H1 (cell line): ENCODE measurements around the gene GAB2. TPM values are rescaled to one million over a fixed set of nuclear protein-coding genes. Genes with fewer than 3 reads are reported as not detected.

Source experiments
- CTCF ChIA-PET: fragments of 300-600 bp; sonication (Branson Sonifier 250); formaldehyde crosslinking; loops from one replicate; lab custom pipeline; 2021; ENCODE audit not compliant: partially characterized antibody; lab: Charles Lee
- POLR2A ChIA-PET: fragments of 300-600 bp; sonication (Branson Sonifier 250); formaldehyde crosslinking; loops from one replicate; lab custom pipeline; 2021; ENCODE audit warnings: inconsistent platforms; ENCODE audit not compliant: partially characterized antibody; lab: Charles Lee
- DNase-seq, 2 experiments: peaks; one replicate each; pipeline versions ENCODE4 v3.0.0 to v3.0.0-alpha.2; 2010 to 2022; ENCODE audit warnings: low spot score in 2 of 2, low read depth in 1 of 2, mixed read lengths in 1 of 2
- FAIRE-seq: peaks from 2 replicates; lab custom pipeline; 2011; peaks lifted over from hg19 to GRCh38; lab: Jason Lieb, UNC
- H2AFZ ChIP-seq: 2 replicates; pipeline ENCODE4 v1.8.1; 2012; ENCODE audit warnings: low read length, inconsistent platforms
- H2AK5ac ChIP-seq: 2 replicates; pipeline ENCODE4 v1.6.1; 2013; ENCODE audit warnings: low read depth, low read length
- H2BK120ac ChIP-seq: replicated peaks from 2 replicates; pipeline ENCODE3; 2013; ENCODE audit warnings: low read depth, low read length, inconsistent platforms
- H2BK12ac ChIP-seq: 2 replicates; pipeline ENCODE4 v1.6.1; 2013; ENCODE audit warnings: low read depth, low read length
- H2BK15ac ChIP-seq: 2 replicates; pipeline ENCODE4 v1.6.1; 2013; ENCODE audit warnings: low read length
- H2BK20ac ChIP-seq: 2 replicates; pipeline ENCODE4 v1.6.1; 2013; ENCODE audit warnings: low read length
- H2BK5ac ChIP-seq: 2 replicates; pipeline ENCODE4 v1.6.1; 2013; ENCODE audit warnings: low read depth, low read length
- H3K14ac ChIP-seq: 2 replicates; pipeline ENCODE4 v1.6.1; 2013; ENCODE audit warnings: inconsistent platforms; ENCODE audit not compliant: insufficient read length
- H3K18ac ChIP-seq: 2 replicates; pipeline ENCODE4 v1.6.1; 2013; ENCODE audit warnings: low read length; ENCODE audit errors: extremely low read depth
- H3K23ac ChIP-seq: 2 replicates; pipeline ENCODE4 v1.6.1; 2013; ENCODE audit warnings: inconsistent platforms; ENCODE audit not compliant: insufficient read length
- H3K23me2 ChIP-seq: 2 replicates; pipeline ENCODE4 v1.6.1; 2013; ENCODE audit warnings: low read depth, low read length
- H3K27ac ChIP-seq: 2 replicates; pipeline ENCODE4 v1.6.1; 2011; ENCODE audit warnings: low read depth, low read length, inconsistent platforms
- H3K27me3 ChIP-seq, 4 experiments: replicated peaks in 1 of 4; 1 replicate in 1 of 4; 2 replicates in 3 of 4; pipeline versions ENCODE4 v1.6.1 to v1.8.1; 2011 to 2013; ENCODE audit warnings: low read length in 3 of 4, mild to moderate bottlenecking in 3 of 4, inconsistent platforms in 2 of 4, mixed read lengths in 2 of 4, moderate library complexity in 1 of 4; ENCODE audit not compliant: control insufficient read depth in 3 of 4, insufficient read depth in 3 of 4; ENCODE audit errors: extremely low read depth in 1 of 4
- H3K36me3 ChIP-seq, 4 experiments: 2 replicates each; pipeline versions ENCODE4 v1.6.1 to v1.8.1; 2011 to 2013; ENCODE audit warnings: mild to moderate bottlenecking in 4 of 4, low read length in 3 of 4, moderate library complexity in 2 of 4, control low read depth in 1 of 4, inconsistent platforms in 1 of 4; ENCODE audit not compliant: insufficient read depth in 4 of 4, control insufficient read depth in 2 of 4
- H3K4ac ChIP-seq: replicated peaks from 2 replicates; pipeline ENCODE3; 2013; ENCODE audit warnings: low read length, low read depth, mixed read lengths, inconsistent platforms; ENCODE audit not compliant: insufficient read length
- H3K4me1 ChIP-seq, 4 experiments: replicated peaks in 1 of 4; 1 replicate in 1 of 4; 2 replicates in 3 of 4; pipeline versions ENCODE4 v1.6.1 to v1.8.1; 2011 to 2013; ENCODE audit warnings: low read length in 3 of 4, inconsistent platforms in 2 of 4, mixed read lengths in 1 of 4; ENCODE audit not compliant: insufficient read depth in 4 of 4, control insufficient read depth in 3 of 4
- H3K4me2 ChIP-seq, 2 experiments: 2 replicates each; pipeline versions ENCODE4 v1.6.1 to v1.8.1; 2011 to 2013; ENCODE audit warnings: low read depth in 2 of 2, low read length in 2 of 2, control low read depth in 1 of 2, inconsistent platforms in 1 of 2, mild to moderate bottlenecking in 1 of 2; ENCODE audit not compliant: insufficient read depth in 1 of 2
- H3K4me3 ChIP-seq, 4 experiments: fragments of 200-600, 300-600 bp in 1 of 4; sonication (generic), shearing (Covaris generic), sonication (Bioruptor Twin) in 1 of 4; 2 replicates each; pipeline versions ENCODE4 v1.5.1 to v1.8.1; 2011 to 2016; ENCODE audit warnings: low read length in 4 of 4, low read depth in 3 of 4, control low read depth in 2 of 4, inconsistent platforms in 2 of 4, mild to moderate bottlenecking in 2 of 4, mixed read lengths in 1 of 4, moderate library complexity in 1 of 4; ENCODE audit not compliant: insufficient read depth in 2 of 4; ENCODE audit errors: extremely low read depth in 1 of 4
- H3K56ac ChIP-seq: replicated peaks from 2 replicates; pipeline ENCODE3; 2013; ENCODE audit warnings: low read depth, mild to moderate bottlenecking, mixed read lengths, low read length, inconsistent platforms; ENCODE audit not compliant: insufficient read length
- H3K79me1 ChIP-seq: 2 replicates; pipeline ENCODE4 v1.6.1; 2013; ENCODE audit warnings: low read depth, low read length, control low read depth
- H3K79me2 ChIP-seq, 2 experiments: 2 replicates each; pipeline versions ENCODE4 v1.6.1 to v1.8.1; 2012 to 2013; ENCODE audit warnings: low read length in 2 of 2, mild to moderate bottlenecking in 2 of 2, inconsistent platforms in 1 of 2; ENCODE audit not compliant: insufficient read depth in 2 of 2, control insufficient read depth in 1 of 2
- H3K9ac ChIP-seq, 4 experiments: replicated peaks in 1 of 4; 1 replicate in 1 of 4; 2 replicates in 3 of 4; pipeline versions ENCODE4 v1.6.1 to v1.8.1; 2011 to 2013; ENCODE audit warnings: low read depth in 3 of 4, low read length in 3 of 4, control low read depth in 2 of 4, mild to moderate bottlenecking in 2 of 4, moderate library complexity in 2 of 4, inconsistent platforms in 1 of 4; ENCODE audit errors: extremely low read depth in 1 of 4
- H3K9me3 ChIP-seq, 2 experiments: 2 replicates each; pipeline versions ENCODE4 v1.6.1 to v1.8.1; 2012 to 2013; ENCODE audit warnings: mild to moderate bottlenecking in 2 of 2, moderate library complexity in 2 of 2, control low read depth in 1 of 2, inconsistent platforms in 1 of 2, low read depth in 1 of 2, low read length in 1 of 2, mixed read lengths in 1 of 2; ENCODE audit not compliant: insufficient read depth in 2 of 2
- H4K20me1 ChIP-seq, 2 experiments: replicated peaks in 1 of 2; 2 replicates each; pipeline versions ENCODE3 to v1.8.1; 2011 to 2013; ENCODE audit warnings: inconsistent platforms in 2 of 2, low read length in 2 of 2, mild to moderate bottlenecking in 1 of 2; ENCODE audit not compliant: insufficient read depth in 2 of 2, control insufficient read depth in 1 of 2
- H4K5ac ChIP-seq: 2 replicates; pipeline ENCODE4 v1.6.1; 2013; ENCODE audit warnings: low read length, low read depth, mixed read lengths, inconsistent platforms; ENCODE audit not compliant: insufficient read length
- H4K8ac ChIP-seq: 2 replicates; pipeline ENCODE4 v1.8.0; 2013; ENCODE audit warnings: mild to moderate bottlenecking, moderate library complexity, low read length, inconsistent platforms; ENCODE audit not compliant: insufficient read depth; ENCODE audit errors: extremely low read depth
- H4K91ac ChIP-seq: replicated peaks from 2 replicates; pipeline ENCODE3; 2013; ENCODE audit warnings: low read length, mixed read lengths, inconsistent platforms; ENCODE audit not compliant: insufficient read length
- ASH2L ChIP-seq: fragments of 200-600, 300-600 bp; sonication (generic); IDR thresholded peaks from one replicate; pipeline ENCODE4 v1.7.1; 2017; ENCODE audit warnings: low read length
- ATF2 ChIP-seq: IDR thresholded peaks from 2 replicates; pipeline ENCODE4 v1.6.1; 2012; ENCODE audit warnings: low read length, inconsistent platforms
- CEBPB ChIP-seq: IDR thresholded peaks from 2 replicates; pipeline ENCODE4 v1.6.1; 2012; ENCODE audit warnings: low read depth, low read length
- GABPA ChIP-seq: IDR thresholded peaks from 2 replicates; pipeline ENCODE4 v1.6.1; 2011; ENCODE audit warnings: mild to moderate bottlenecking, low read length, moderate library complexity, borderline replicate concordance; ENCODE audit not compliant: insufficient read depth
- GTF2F1 ChIP-seq: IDR thresholded peaks from 2 replicates; pipeline ENCODE4 v1.6.1; 2012; ENCODE audit warnings: low read depth, low read length, improper control_type of control experiment, borderline replicate concordance
- KDM1A ChIP-seq: fragments of 200-600, 300-600 bp; sonication (generic); IDR thresholded peaks from 2 replicates; pipeline ENCODE4 v1.7.1; 2016; ENCODE audit warnings: mild to moderate bottlenecking, low read length, borderline replicate concordance
- MAFK ChIP-seq: IDR thresholded peaks from 2 replicates; pipeline ENCODE4 v1.6.1; 2012; ENCODE audit warnings: low read depth, mild to moderate bottlenecking, improper control_type of control experiment, low read length
- NANOG ChIP-seq: IDR thresholded peaks from 2 replicates; pipeline ENCODE4 v1.6.1; 2011; ENCODE audit warnings: low read length, low read depth, mild to moderate bottlenecking, inconsistent platforms; ENCODE audit not compliant: insufficient read depth, poor library complexity, severe bottlenecking
- POLR2AphosphoS5 ChIP-seq: IDR thresholded peaks from 2 replicates; pipeline ENCODE4 v1.6.1; 2011; ENCODE audit warnings: low read depth, low read length
- RXRA ChIP-seq: IDR thresholded peaks from 2 replicates; pipeline ENCODE4 v1.6.1; 2011; ENCODE audit warnings: low read depth, mild to moderate bottlenecking, low read length, moderate library complexity; ENCODE audit not compliant: insufficient read depth
- SIN3A ChIP-seq, 2 experiments: IDR thresholded peaks in 1 of 2; conservative IDR thresholded peaks in 1 of 2; 2 replicates each; pipeline ENCODE4 v1.6.1; 2011 to 2012; ENCODE audit warnings: low read length in 2 of 2, improper control_type of control experiment in 1 of 2, low read depth in 1 of 2, mild to moderate bottlenecking in 1 of 2
- SIRT6 ChIP-seq: IDR thresholded peaks from one replicate; pipeline ENCODE4 v1.7.1; 2012; ENCODE audit warnings: low read length, inconsistent platforms
- SP1 ChIP-seq: IDR thresholded peaks from 2 replicates; pipeline ENCODE4 v1.6.1; 2011; ENCODE audit warnings: low read depth, low read length
- ZNF274 ChIP-seq: IDR thresholded peaks from 2 replicates; pipeline ENCODE4 v1.7.0; 2012; ENCODE audit warnings: low read length, borderline replicate concordance; ENCODE audit errors: extremely low read depth
- WGBS, 2 experiments: shearing (Covaris generic) in 1 of 2; methylation state at CpG; one replicate each; pipeline versions ENCODE4 v1.1.6 to v1.1.7; 2013 to 2015; ENCODE audit warnings: low lambda C conversion rate in 2 of 2, mixed read lengths in 2 of 2, inconsistent platforms in 1 of 2, low coverage in 1 of 2, missing lambda C conversion rate in 1 of 2; ENCODE audit not compliant: insufficient replicate concordance in 2 of 2, insufficient coverage in 1 of 2, insufficient read length in 1 of 2; ENCODE audit errors: extremely low coverage in 1 of 2, missing lambda C conversion rate in 1 of 2; 5-methylcytosine and 5-hydroxymethylcytosine counted together
- polyA plus RNA-seq, 7 experiments: library from polyadenylated mRNA; depleted of rRNA in 3 of 7; stranded (reverse) in 5 of 7; unstranded in 2 of 7; fragments of >200 nt in 5 of 7; fragments of 200-250 nt in 2 of 7; gene quantifications; 1 replicate in 5 of 7; 2 replicates in 1 of 7; 4 replicates in 1 of 7; pipeline versions ENCODE4 v1.2.1 to v1.2.3, GENCODE V29; 2011 to 2013; ENCODE audit warnings: missing spikeins in 2 of 7, mixed read lengths in 2 of 7
- total RNA-seq: library from RNA; stranded (reverse); fragmentation: NEBNext Ultra II Directional; extraction: Animal tissue kit (Norgen Biotek cat#: 25700); gene quantifications from 2 replicates; pipeline ENCODE4 v1.2.1, GENCODE V29; 2021

The GAB2 gene
- total and polyA plus RNA-seq, 2 of the 8 experiments (the other 6 are each of a cell fraction or from before 2014, with no cell fraction given): 6.3 to 14.0 TPM

GRCh38 chr11:78338138-78338537 is 79.5 kb downstream of the GAB2 start:
- Histone ChIP-seq H3K4me1 (no peaks in the 10 kb centered on the region), H2AFZ (no peak overlapping the region), H3K79me1 (no peaks in the 10 kb centered on the region), H2AK5ac (no peak overlapping the region), H3K4me3 (no peak overlapping the region), H4K91ac (no peak overlapping the region), H3K23ac (no peak overlapping the region), H3K4ac (no peak overlapping the region), H2BK120ac (no peak overlapping the region), H3K27ac (no peak overlapping the region), H2BK12ac (no peak overlapping the region), H4K20me1 (no peaks in the 10 kb centered on the region), H3K14ac (no peak overlapping the region), H3K79me2 (no peaks in the 10 kb centered on the region), H3K9ac (no peak overlapping the region), H3K23me2 (no peaks in the 10 kb centered on the region), H2BK5ac (no peak overlapping the region), H3K9me3 (no peaks in the 10 kb centered on the region), H3K56ac (no peak overlapping the region), H3K27me3 (no peaks in the 10 kb centered on the region), H2BK15ac (no peak overlapping the region), H4K8ac (no peak overlapping the region), H3K36me3 (no peaks in the 10 kb centered on the region), H4K5ac (no peak overlapping the region), H3K18ac (no peak overlapping the region), H2BK20ac (no peak overlapping the region), H3K4me2 (no peak overlapping the region)
- FAIRE-seq (no peak), DNase-seq (no peak)
- ChIA-PET CTCF (no interaction called here), POLR2A (no interaction called here)
- WGBS, 2 experiments: 83% methylated on average over 1 of the region's 1 CpG; no CpG with 5 or more reads in 1 of the 2 experiments
- TF ChIP-seq ASH2L: no peak
- no peak for TF ChIP-seq NANOG
- TF ChIP-seq SIRT6: no peak
- no peak for TF ChIP-seq RXRA
- TF ChIP-seq GABPA: no peak
- no peak for TF ChIP-seq KDM1A
- TF ChIP-seq SIN3A (conservative IDR thresholded peaks at IDR 0.05 in 1 of 2, IDR thresholded peaks at IDR 0.05 in 1 of 2; ENCODE audit: low read depth in 1 of 2, low read length in 2 of 2): no peak
- no peak for TF ChIP-seq SP1
- no peak for TF ChIP-seq ZNF274
- TF ChIP-seq CEBPB: no peak
- no peak for TF ChIP-seq MAFK
- no peak for TF ChIP-seq ATF2
- no peak for TF ChIP-seq POLR2AphosphoS5
- no peak for TF ChIP-seq GTF2F1
